Skeletal muscle cell (primary cell): ENCODE results near the gene TAPT1.

Source experiments
- DNase-seq: peaks from one replicate; pipeline ENCODE4 v3.0.0-alpha.2; 2010; ENCODE audit warnings: low read depth
- H3K4me3 ChIP-seq: 2 replicates; pipeline ENCODE4 v1.5.1; 2011; ENCODE audit warnings: low read depth, mild to moderate bottlenecking, control low read depth, low read length, moderate library complexity

TAPT1 gene

DNA sequence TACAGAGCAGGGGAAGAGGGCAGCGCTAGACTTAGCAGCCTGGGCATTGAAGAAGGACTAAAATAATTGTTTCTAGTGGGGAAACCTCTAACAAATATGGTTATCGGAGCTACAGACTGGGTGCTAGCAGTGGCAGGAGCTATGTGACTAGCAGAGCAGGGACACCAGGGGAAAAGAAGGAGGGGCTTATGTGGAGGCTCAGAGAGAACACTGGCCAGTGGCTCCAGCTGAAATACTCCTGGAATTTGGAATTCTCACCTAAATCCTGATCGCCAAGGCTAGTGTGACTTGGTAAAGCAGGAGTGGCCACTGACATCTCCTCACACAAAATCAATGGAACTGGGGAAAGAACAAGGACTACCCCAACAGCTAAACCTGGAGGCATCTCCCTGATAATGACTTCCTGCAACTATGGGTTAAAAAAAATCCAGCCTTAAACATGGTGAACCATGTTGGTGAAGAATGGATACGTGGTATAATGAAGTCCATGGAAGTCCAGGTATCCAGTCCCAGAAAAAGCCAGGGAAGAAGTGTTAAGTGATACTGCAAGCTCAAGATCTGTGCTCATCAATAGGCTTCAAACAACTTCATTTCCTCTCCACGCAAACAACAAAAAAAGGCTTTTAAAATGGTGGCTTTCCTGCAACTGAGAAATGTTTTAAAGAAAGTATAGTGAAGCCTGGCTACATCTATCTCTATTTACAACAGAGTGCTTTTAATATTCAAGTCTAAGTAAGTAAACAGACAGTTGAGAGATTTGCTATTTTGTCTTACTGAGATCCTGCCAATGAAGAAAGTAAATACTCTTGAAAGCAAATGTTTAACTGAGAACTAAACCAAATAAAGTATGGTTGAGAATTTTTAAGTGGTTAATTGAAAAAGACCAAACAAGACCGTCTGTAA, 1.8 kb downstream of the TAPT1 start:
- DNase-seq = no peak

DNA sequence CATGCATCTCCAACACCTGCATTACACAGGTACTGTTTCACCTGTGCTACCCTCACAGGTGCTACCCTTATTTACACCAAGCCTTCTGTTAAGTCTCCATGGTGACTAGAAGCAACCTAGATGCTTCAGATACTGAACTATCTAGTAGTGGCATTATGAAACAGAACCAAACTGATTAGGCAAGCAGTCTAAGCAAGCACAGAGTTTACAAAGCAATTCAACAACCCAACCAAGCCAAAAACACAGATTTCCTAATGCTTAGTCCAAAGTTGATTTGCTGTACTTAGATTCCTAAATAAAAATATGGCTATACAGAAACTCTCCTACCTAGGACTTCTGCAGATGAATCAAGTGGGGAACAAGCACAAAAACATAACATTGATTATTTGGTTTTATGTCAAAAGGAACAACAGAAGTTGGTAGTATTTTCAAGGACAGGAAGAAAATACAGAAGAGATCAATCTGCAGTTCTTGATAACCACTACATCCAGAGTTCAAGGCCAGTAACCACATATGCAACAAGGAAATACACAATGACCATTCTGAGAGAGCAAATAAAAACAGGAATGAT, 3.2 kb downstream of the TAPT1 start:
- DNase-seq = no peak
- H3K4me3 ChIP-seq = no peak overlapping the region

More for the DNA sequence above, 1.8 kb downstream of the TAPT1 start:
- peak overlapping the region; percentile 84 for H3K4me3 ChIP-seq

DNA sequence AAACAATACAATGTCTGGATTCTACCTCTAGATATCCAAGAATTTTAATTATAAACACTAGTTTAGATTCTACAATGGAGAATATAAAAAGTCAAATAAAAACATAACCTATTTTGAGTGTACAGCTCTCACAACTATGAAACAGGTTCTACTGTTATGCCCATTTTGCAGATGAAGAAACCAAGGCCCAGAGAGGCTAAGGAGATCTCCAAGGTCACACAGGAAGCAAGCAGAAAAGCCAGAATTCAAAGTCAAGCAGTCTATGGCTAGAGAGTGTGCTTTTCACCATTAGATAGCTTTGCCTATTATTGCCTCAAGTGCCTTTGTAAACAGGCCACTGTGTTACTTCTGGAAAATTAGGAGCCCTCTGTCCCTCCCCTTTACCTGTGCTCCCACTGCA, 7.3 kb downstream of the TAPT1 start:
- DNase-seq = no peak
- no peak overlapping the region for H3K4me3 ChIP-seq

DNA sequence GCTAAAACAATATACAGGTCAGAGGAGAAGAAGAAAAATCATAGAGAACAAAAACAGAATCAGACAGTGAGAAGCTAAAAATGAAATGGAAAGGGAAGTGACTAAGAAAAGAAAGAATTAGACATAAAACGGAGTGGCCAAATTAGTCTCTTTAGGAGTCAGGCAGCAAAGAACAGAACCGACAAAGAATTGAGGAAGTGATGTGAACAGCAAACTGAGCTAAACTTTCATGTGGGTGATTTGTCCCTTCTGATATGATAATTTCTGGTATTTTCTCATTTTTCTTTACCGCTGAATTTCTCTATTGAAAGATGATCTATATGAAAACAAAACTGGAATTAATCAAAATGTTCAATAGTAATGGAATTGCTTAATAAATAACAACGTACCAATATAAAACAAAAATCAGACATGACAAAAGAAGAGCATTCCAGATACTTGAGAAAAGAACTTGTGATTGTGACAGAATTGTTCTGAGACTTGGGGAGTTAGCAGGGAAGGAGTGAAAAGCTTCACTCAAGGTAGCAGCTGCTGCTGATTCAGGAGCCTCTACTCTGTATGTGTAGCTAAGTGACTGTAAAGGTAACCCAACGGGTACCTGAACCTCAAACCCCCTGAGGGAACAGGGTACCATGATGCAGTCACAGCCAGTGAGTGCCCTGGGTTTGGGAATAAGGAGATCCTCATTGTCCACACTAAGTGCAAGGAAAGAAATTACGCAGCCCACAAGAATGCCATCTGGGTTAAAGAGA, 8.8 kb downstream of the TAPT1 start:
- no peak overlapping the region for H3K4me3 ChIP-seq
- no peak for DNase-seq

DNA sequence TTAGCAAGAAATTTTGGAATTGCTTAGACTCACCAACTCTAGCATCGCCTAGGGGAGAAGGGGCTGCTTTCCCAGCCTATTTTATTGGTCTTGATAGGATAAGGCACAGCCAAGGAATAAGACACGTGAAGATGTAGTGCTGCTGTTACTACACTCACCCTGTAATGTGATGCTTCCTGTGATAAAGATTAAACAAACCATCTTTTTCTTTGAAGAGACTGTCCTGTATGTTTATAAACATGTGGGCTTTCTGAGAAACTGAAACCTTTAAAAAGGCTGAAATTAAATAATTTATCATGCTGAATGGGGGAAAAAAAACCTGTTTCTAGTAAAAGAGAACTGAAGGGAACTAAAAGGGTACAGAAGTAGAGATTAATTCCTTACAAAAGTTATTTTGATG, 13.2 kb downstream of the TAPT1 start:
- no peak for DNase-seq
- no peak overlapping the region for H3K4me3 ChIP-seq

DNA sequence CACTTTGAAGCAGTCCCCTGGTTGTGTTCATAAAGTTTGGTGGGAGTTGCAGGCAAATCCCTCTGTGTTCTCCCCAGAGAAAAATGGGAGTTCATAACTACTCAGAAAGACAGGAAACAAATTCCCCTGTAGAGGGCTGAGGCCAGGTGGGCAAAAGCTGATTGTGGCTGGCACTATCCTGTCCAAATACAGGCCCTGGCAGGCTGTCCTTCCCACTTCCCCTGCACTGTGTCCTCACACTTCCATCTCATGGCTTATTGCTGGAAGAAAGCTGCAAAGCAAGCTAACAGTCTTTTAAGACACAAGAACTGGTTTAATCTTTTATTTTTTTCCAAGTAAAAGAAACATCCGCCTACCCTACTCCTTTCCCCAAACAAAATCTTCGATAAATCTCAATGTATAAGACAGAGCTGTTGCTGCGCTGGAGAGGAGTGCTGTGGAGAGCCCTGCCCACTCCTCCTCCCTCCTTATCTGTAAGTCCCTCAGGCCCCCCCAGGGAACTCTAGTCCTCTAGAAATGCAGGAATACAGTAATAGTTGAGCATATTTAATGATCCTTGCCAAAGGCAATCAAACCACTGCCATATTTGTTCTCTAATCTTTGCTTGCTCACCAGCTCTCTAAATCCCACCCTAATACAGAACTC, 14.0 kb downstream of the TAPT1 start:
- no peak overlapping the region for H3K4me3 ChIP-seq
- no peak for DNase-seq

DNA sequence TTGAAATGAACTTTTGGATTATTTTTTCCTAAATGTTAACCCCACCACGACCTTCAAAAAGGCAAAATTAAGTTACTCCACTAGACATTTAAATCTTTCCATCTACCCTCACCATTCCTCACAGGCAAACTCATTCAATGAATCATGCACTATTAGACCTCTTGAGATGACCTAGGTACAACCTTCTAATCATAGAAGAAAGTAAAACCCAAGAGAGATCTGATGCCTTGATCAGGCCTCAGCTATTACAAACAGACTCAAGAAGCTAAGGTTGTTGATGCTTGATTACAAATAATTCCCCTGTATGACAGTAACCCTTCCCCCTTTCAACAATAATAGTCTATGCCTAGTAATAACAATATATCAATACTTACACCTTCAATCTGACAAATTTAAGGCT, 18.9 kb downstream of the TAPT1 start:
- H3K4me3 ChIP-seq = no peak overlapping the region

DNA sequence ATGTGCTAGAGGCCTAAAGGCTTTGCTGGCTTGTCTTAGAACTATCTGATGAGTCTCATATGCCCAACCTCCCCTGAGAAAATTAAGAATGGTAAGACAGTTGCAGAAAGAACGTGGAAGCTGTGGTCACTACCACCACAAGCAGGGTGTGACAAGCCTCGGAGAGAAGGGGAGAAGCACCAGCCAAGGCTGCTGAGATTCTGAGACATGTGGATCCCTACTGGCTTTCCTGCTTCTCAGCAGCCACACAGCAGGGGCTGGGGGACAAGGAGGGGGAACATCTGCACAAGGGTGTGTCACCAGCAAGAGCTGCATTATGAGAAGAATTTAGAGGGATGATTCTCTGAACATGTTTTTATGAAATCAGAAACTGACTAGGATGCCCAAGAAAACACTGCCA, 19.4 kb downstream of the TAPT1 start:
- no peak for DNase-seq
- no peak overlapping the region for H3K4me3 ChIP-seq

More for the DNA sequence above, 18.9 kb downstream of the TAPT1 start:
- no peak for DNase-seq

DNA sequence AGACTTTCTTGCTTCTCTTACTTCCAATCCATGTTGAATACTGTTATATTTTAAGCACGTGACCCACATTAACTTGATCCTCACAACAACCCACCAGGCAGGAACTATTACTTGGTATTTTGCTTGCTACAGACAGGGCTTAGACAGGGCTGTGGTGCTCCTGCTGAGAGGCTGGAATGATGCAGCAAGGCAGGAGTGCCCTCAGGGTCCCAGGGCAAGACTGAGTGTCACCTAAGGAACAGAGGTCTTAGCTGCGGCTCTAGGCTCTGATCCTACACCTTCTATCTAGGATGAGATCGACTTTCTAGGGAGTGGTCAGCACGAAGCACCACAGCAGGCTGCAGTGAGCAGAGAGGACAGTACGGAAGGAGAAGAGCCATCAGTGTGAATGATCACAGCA, 20.0 kb downstream of the TAPT1 start:
- no peak overlapping the region for H3K4me3 ChIP-seq
- no peak for DNase-seq

DNA sequence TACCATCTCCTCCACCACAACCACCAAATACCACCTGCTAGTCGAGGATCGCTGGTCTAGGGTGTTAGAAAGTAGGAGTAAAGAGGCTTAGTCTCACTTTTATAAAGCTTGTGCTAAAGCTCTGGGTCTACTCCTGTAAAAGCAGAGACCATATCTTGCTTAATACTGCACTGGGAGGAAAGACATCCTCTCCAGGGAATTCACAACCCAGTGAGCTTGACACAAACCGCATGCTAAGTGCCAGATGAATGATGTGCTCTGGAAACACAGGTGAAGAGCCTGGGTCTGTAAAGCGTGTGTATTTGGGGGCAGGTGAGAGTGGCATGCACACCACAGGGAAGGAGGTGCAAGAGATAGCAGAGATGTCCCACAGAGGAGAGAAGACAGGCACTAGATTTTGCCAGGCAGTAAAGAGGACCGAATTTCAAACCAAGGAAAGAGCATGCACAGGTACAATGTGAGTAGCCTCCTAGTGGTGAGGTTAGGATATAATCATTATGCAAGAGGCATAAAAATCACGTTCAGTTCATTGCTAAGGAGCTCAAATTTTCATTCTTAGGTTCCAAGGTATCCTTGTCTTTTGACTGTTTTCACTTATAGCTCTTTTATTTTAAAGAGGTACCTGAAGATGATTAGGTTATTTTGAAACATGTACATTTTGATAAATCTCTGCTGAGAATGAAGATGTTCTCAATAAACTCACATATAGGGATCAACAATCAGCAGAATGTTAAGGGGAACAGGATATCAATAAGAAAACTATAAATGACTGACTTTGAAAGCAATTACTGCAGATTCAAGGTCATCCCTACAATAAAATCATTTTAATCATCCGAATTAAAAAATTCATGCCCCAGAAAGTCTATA, 20.7 kb downstream of the TAPT1 start:
- DNase-seq = no peak
- no peak overlapping the region for H3K4me3 ChIP-seq

DNA sequence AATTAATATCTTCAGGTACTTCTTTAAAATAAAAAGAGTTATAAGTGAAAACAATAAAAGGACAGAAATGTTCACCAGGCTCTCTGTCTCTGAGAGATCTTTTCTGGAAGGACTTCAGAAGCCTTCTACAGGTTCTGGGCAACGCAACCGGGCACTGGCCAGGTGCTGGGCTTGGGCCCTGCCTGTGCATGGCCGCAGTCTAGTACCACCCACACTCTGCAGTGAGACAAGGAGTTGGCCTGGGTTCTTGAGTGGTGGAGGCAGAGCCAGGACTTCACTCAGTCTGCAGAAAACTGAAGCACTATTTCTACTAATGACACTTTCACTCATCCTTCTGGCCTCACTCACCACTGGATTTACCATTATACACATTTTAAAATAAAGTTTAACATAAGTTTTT, 21.8 kb downstream of the TAPT1 start:
- no peak overlapping the region for H3K4me3 ChIP-seq
- no peak for DNase-seq

DNA sequence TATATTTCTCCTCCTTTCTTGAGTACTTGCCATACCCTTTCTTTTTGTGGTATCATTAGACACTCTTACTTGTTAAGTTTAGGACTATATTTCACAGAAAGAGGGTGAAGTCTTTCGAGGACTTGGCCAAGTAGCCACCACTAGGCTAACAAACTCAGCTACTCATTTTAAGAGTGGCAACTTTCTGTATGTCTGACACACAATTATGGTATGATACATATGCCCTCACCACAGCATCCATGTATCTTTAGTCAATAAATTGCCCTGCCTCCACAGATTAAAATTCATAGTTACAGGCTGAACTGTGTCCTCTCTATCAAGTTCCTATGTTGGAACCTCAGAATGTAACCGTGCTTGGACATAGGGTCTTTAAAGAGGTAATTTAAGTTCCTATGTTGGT, 23.2 kb downstream of the TAPT1 start:
- H3K4me3 ChIP-seq = no peak overlapping the region
- DNase-seq = no peak

DNA sequence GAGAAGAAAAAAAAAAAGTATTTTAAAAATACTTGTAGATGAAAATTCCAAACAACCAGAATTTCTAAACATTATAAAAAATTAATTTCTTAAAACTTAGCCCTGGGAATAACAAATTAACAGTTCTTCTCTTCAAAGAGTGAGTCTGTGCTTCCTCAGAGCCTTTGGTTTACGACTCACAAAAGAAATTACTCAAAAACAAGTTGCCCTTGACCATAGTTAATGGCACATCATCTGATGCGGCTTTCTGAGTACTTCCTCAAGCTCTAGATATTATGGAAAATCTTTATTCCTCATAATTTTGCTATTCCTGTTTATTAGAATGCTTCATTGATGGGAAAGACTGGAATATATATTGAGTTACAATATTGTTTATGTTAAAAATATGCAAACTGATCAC, 23.7 kb downstream of the TAPT1 start:
- no peak for DNase-seq

DNA sequence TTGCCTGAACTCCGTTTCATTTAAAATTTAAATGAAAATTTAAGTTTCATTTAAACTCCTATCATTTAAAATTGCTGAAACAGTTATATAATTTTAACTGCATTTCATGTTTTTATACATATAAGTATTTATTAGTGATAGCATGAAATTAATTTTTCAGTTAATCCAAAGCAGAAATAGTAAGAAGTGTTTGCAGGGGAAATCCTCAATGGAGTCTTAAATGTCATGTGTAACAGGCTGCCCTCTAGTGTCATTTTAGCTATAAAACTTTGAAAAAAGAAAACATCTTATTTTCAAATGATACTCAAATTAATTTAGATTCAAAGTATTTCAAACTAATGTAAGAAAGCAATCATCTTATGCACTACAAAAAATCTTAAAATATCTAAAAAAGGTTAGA, 27.2 kb downstream of the TAPT1 start:
- no peak overlapping the region for H3K4me3 ChIP-seq
- DNase-seq = no peak

More for the DNA sequence above, 23.7 kb downstream of the TAPT1 start:
- H3K4me3 ChIP-seq = no peak overlapping the region

DNA sequence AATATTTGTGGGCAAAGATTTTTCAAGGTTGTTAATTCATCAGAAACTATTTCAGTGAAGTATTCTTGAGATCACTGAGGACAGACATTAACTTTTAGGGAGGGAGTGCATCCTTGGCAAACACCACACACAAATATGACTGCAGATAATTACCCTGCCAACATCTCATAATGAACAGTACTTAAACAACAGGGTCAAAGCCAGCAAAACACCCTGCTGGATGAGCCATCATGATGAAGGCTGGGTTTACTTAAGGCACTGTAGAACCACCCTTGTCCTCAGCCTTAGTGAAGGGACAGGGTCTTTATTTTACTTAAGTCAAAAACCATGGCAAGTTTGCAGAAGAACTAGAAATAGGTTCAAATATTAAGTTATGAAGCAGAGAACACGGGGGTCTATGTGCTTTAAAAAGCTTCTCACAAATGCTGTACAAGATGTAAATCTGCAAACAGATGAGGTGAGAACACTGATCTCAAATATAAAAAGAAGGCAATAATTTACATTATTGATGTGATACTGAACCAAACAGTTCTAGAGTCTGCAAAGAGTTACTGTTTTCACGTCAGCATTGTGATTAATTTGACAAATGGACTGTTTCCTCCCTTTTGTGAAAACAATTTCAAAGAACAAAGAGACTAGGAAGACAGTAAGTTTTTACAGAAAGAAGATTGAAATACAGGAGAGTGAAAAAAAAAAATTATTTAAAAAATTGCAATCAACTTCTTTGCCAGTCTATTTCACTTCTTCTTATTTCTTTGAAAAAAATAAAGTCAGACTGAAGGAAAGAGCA, 28.2 kb downstream of the TAPT1 start:
- no peak for DNase-seq
- H3K4me3 ChIP-seq = no peak overlapping the region

DNA sequence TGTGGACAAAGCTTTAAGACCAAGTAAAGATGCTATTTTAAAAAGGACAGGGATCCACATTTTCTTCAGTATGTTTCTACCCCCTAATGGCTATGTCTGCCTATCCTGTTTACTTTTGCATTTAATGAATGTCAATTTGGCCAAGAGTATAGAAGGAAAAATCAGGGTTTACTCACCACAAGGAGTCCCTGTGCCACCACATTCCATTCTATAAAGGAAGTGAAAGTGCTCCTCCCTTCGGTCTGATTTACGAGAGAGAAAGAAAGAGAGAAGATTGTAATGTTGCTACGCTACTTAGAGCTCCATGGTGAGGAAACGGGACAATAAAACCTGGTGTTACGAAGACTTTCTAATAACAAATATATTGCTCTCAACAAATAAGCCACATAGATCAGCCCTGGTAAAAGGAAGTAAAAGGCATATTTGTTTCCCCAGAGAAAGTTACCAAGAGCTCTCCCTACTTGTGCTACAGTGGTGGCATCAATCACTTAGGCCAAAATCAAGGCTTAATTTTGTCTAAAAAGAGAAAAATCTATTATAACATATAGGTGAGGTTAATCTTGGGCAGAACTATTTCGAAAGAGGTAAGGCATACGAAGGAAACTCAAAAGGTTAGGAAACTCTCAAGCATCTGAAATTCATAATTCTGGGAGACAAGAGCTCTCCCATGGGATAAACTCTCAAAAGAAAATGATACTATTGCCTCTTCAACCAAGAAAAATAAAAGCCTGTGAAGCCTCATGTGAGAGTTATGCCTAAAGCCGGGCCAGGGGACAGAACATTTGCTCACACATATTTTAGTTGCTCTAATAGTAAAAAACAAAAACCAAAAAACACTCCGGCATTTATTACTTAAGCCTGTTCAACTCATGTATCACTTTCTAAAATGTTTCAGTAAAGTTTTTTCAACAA, 29.5 kb downstream of the TAPT1 start:
- DNase-seq = peak; percentile 25
- peak overlapping the region; percentile 9 for H3K4me3 ChIP-seq

DNA sequence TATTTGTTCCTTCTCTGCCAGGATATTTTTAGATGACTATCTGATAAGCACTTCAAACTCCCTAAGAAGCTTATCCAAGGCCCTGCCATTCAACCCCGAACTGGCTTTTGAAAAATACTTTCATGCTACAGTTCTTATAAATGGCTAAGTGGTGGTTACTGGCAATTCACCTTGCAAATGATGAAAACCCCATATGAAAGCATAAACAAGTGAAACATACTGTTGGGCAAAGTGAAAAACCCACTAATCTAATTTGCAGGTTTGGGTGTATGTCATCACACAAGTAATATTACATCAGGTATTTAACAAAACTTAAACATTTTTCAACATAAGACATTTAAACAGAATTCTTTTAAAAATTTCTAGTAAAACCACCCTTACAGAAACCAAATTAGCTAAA, 31.1 kb downstream of the TAPT1 start:
- no peak overlapping the region for H3K4me3 ChIP-seq
- DNase-seq = no peak
